ENCODE results near the gene MYEF2.

MYEF2 gene

GRCh38 chr15:48185529-48185928 lies 7.4 kb upstream of the MYEF2 start:
- H3K36me3 ChIP-seq (ENCODE audit: insufficient read depth, low read length): no peaks in the 10 kb centered on the region
- no peak overlapping the region for H3K9ac ChIP-seq (ENCODE audit: low read depth, low read length)
- no peaks in the 10 kb centered on the region for H3K9me3 ChIP-seq (ENCODE audit: insufficient read depth, low read depth, low read length)
- H3K27me3 ChIP-seq (ENCODE audit: insufficient read depth, low read length): no peaks in the 10 kb centered on the region
- no peaks in the 10 kb centered on the region for H3K4me1 ChIP-seq (ENCODE audit: insufficient read depth, low read length)
- WGBS: 79% methylated on average over 2 of the region's 3 CpGs
- H3K4me3 ChIP-seq (ENCODE audit: low read length): no peak overlapping the region
- no peak overlapping the region for H3K27ac ChIP-seq (ENCODE audit: low read depth, low read length)

- 91% methylated on average over 2 of the region's 2 CpGs for WGBS
- no peaks in the 10 kb centered on the region for H3K36me3 ChIP-seq (ENCODE audit: insufficient read depth, low read length)
- no peak overlapping the region for H3K27ac ChIP-seq (ENCODE audit: low read depth, low read length)
- H3K4me1 ChIP-seq (ENCODE audit: insufficient read depth, low read length): peaks cover 9% of the 10 kb centered on the region
- H3K9me3 ChIP-seq (ENCODE audit: insufficient read depth, low read depth, low read length): no peaks in the 10 kb centered on the region
- no peak overlapping the region for H3K9ac ChIP-seq (ENCODE audit: low read depth, low read length)
- H3K4me3 ChIP-seq (ENCODE audit: low read length): no peak overlapping the region
- no peaks in the 10 kb centered on the region for H3K27me3 ChIP-seq (ENCODE audit: insufficient read depth, low read length)
These were observed 4.7 kb upstream of the MYEF2 start for GRCh38 chr15:48182749-48183148.

- Histone ChIP-seq H3K27me3 (ENCODE audit: insufficient read depth, low read length) (no peaks in the 10 kb centered on the region), H3K9me3 (ENCODE audit: insufficient read depth, low read depth, low read length) (no peaks in the 10 kb centered on the region), H3K36me3 (ENCODE audit: insufficient read depth, low read length) (0 out of 2 replicates have a peak, but pooled peaks cover 3% of the 10 kb centered on the region), H3K27ac (ENCODE audit: low read depth, low read length) (peak overlapping the region; percentile 95), H3K9ac (ENCODE audit: low read depth, low read length) (peak overlapping the region; percentile 88), H3K4me3 (ENCODE audit: low read length) (peak overlapping the region; percentile 77), H3K4me1 (ENCODE audit: insufficient read depth, low read length) (peaks cover 29% of the 10 kb centered on the region)
- no CpG with 5 or more reads among the region's 1 CpG for WGBS
These were observed 495 bp upstream of the MYEF2 start for GRCh38 chr15:48178648-48178931.

GRCh38 chr15:48177383-48177765 lies 721 bp downstream of the MYEF2 start:
- Histone ChIP-seq H3K9ac (ENCODE audit: low read depth, low read length) (peak overlapping the region; percentile 96), H3K9me3 (ENCODE audit: insufficient read depth, low read depth, low read length) (no peaks in the 10 kb centered on the region), H3K27ac (ENCODE audit: low read depth, low read length) (peak overlapping the region; percentile 95; the same call in 1 of the 2 replicates), H3K36me3 (ENCODE audit: insufficient read depth, low read length) (0 out of 2 replicates have a peak, but pooled peaks cover 3% of the 10 kb centered on the region), H3K4me3 (ENCODE audit: low read length) (peak overlapping the region; percentile 77), H3K4me1 (ENCODE audit: insufficient read depth, low read length) (peaks cover 35% of the 10 kb centered on the region), H3K27me3 (ENCODE audit: insufficient read depth, low read length) (no peaks in the 10 kb centered on the region)
- 4% methylated on average over 10 of the region's 10 CpGs for WGBS

GRCh38 chr15:48176957-48177356 lies 1.1 kb downstream of the MYEF2 start:
- Histone ChIP-seq H3K36me3 (ENCODE audit: insufficient read depth, low read length) (0 out of 2 replicates have a peak, but pooled peaks cover 3% of the 10 kb centered on the region), H3K4me1 (ENCODE audit: insufficient read depth, low read length) (peaks cover 36% of the 10 kb centered on the region), H3K27ac (ENCODE audit: low read depth, low read length) (no peak overlapping the region), H3K9ac (ENCODE audit: low read depth, low read length) (peak overlapping the region; percentile 96; the same call in 1 of the 2 replicates), H3K27me3 (ENCODE audit: insufficient read depth, low read length) (no peaks in the 10 kb centered on the region), H3K9me3 (ENCODE audit: insufficient read depth, low read depth, low read length) (no peaks in the 10 kb centered on the region), H3K4me3 (ENCODE audit: low read length) (peak overlapping the region; percentile 77)
- 38% methylated on average over 1 of the region's 2 CpGs for WGBS

- Histone ChIP-seq H3K27me3 (ENCODE audit: insufficient read depth, low read length) (no peaks in the 10 kb centered on the region), H3K27ac (ENCODE audit: low read depth, low read length) (no peak overlapping the region), H3K4me3 (ENCODE audit: low read length) (peak overlapping the region; percentile 77), H3K36me3 (ENCODE audit: insufficient read depth, low read length) (0 out of 2 replicates have a peak, but pooled peaks cover 3% of the 10 kb centered on the region), H3K9me3 (ENCODE audit: insufficient read depth, low read depth, low read length) (no peaks in the 10 kb centered on the region), H3K4me1 (ENCODE audit: insufficient read depth, low read length) (peaks cover 44% of the 10 kb centered on the region), H3K9ac (ENCODE audit: low read depth, low read length) (no peak overlapping the region)
- WGBS: 88% methylated on average over 1 of the region's 4 CpGs
These were observed 2.0 kb downstream of the MYEF2 start for GRCh38 chr15:48176112-48176511.

GRCh38 chr15:48175126-48175525 lies 3.0 kb downstream of the MYEF2 start:
- WGBS: 99% methylated on average over 3 of the region's 3 CpGs
- H3K9ac ChIP-seq (ENCODE audit: low read depth, low read length): no peak overlapping the region
- H3K9me3 ChIP-seq (ENCODE audit: insufficient read depth, low read depth, low read length): no peaks in the 10 kb centered on the region
- no peaks in the 10 kb centered on the region for H3K27me3 ChIP-seq (ENCODE audit: insufficient read depth, low read length)
- 0 out of 2 replicates have a peak, but pooled peaks cover 3% of the 10 kb centered on the region for H3K36me3 ChIP-seq (ENCODE audit: insufficient read depth, low read length)
- H3K27ac ChIP-seq (ENCODE audit: low read depth, low read length): no peak overlapping the region
- no peak overlapping the region for H3K4me3 ChIP-seq (ENCODE audit: low read length)
- H3K4me1 ChIP-seq (ENCODE audit: insufficient read depth, low read length): peaks cover 52% of the 10 kb centered on the region

GRCh38 chr15:48170981-48171380 lies 7.1 kb downstream of the MYEF2 start:
- H3K27ac ChIP-seq (ENCODE audit: low read depth, low read length): no peak overlapping the region
- H3K36me3 ChIP-seq (ENCODE audit: insufficient read depth, low read length): peaks cover 31% of the 10 kb centered on the region
- H3K4me3 ChIP-seq (ENCODE audit: low read length): no peak overlapping the region
- peaks cover 30% of the 10 kb centered on the region for H3K4me1 ChIP-seq (ENCODE audit: insufficient read depth, low read length)
- no peaks in the 10 kb centered on the region for H3K9me3 ChIP-seq (ENCODE audit: insufficient read depth, low read depth, low read length)
- WGBS: 91% methylated on average over 1 of the region's 1 CpG
- no peaks in the 10 kb centered on the region for H3K27me3 ChIP-seq (ENCODE audit: insufficient read depth, low read length)
- H3K9ac ChIP-seq (ENCODE audit: low read depth, low read length): no peak overlapping the region

GRCh38 chr15:48168616-48169015 lies 9.5 kb downstream of the MYEF2 start:
- Histone ChIP-seq H3K9ac (ENCODE audit: low read depth, low read length) (no peak overlapping the region), H3K4me1 (ENCODE audit: insufficient read depth, low read length) (peaks cover 22% of the 10 kb centered on the region), H3K4me3 (ENCODE audit: low read length) (no peak overlapping the region), H3K9me3 (ENCODE audit: insufficient read depth, low read depth, low read length) (no peaks in the 10 kb centered on the region), H3K27me3 (ENCODE audit: insufficient read depth, low read length) (no peaks in the 10 kb centered on the region), H3K36me3 (ENCODE audit: insufficient read depth, low read length) (peaks cover 51% of the 10 kb centered on the region), H3K27ac (ENCODE audit: low read depth, low read length) (no peak overlapping the region)
- no CpG with 5 or more reads among the region's 3 CpGs for WGBS

GRCh38 chr15:48153526-48153925 lies 24.6 kb downstream of the MYEF2 start:
- WGBS: 100% methylated on average over 2 of the region's 2 CpGs

GRCh38 chr15:48149858-48150257 lies 28.2 kb downstream of the MYEF2 start:
- WGBS: 64% methylated on average over 4 of the region's 4 CpGs
- peak overlapping the region; percentile 61 for H3K27ac ChIP-seq (ENCODE audit: low read depth, low read length)
- H3K9ac ChIP-seq (ENCODE audit: low read depth, low read length): peak overlapping the region; percentile 9; the same call in 1 of the 2 replicates
- peak overlapping the region; percentile 5; the same call in 1 of the 2 replicates for H3K4me3 ChIP-seq (ENCODE audit: low read length)
- H3K4me1 ChIP-seq (ENCODE audit: insufficient read depth, low read length): peaks cover 18% of the 10 kb centered on the region
- no peaks in the 10 kb centered on the region for H3K27me3 ChIP-seq (ENCODE audit: insufficient read depth, low read length)
- peaks cover 94% of the 10 kb centered on the region for H3K36me3 ChIP-seq (ENCODE audit: insufficient read depth, low read length)
- H3K9me3 ChIP-seq (ENCODE audit: insufficient read depth, low read depth, low read length): no peaks in the 10 kb centered on the region

More at GRCh38 chr15:48153526-48153925, 24.6 kb downstream of the MYEF2 start:
- Histone ChIP-seq H3K9ac (ENCODE audit: low read depth, low read length) (no peak overlapping the region), H3K9me3 (ENCODE audit: insufficient read depth, low read depth, low read length) (no peaks in the 10 kb centered on the region), H3K36me3 (ENCODE audit: insufficient read depth, low read length) (peaks cover 88% of the 10 kb centered on the region), H3K4me3 (ENCODE audit: low read length) (no peak overlapping the region), H3K27me3 (ENCODE audit: insufficient read depth, low read length) (no peaks in the 10 kb centered on the region), H3K4me1 (ENCODE audit: insufficient read depth, low read length) (peaks cover 18% of the 10 kb centered on the region), H3K27ac (ENCODE audit: low read depth, low read length) (no peak overlapping the region)

GRCh38 chr15:48147358-48147757 lies 30.7 kb downstream of the MYEF2 start:
- no peak overlapping the region for H3K4me3 ChIP-seq (ENCODE audit: low read length)
- no peak overlapping the region for H3K9ac ChIP-seq (ENCODE audit: low read depth, low read length)
- no peaks in the 10 kb centered on the region for H3K9me3 ChIP-seq (ENCODE audit: insufficient read depth, low read depth, low read length)
- peaks cover 92% of the 10 kb centered on the region for H3K36me3 ChIP-seq (ENCODE audit: insufficient read depth, low read length)
- H3K27me3 ChIP-seq (ENCODE audit: insufficient read depth, low read length): no peaks in the 10 kb centered on the region
- H3K27ac ChIP-seq (ENCODE audit: low read depth, low read length): no peak overlapping the region
- peaks cover 18% of the 10 kb centered on the region for H3K4me1 ChIP-seq (ENCODE audit: insufficient read depth, low read length)
